Prostate gland (tissue), 2 donors: Measurements from ENCODE around the gene PC. TPM values are rescaled to one million over a fixed set of nuclear protein-coding genes. Genes with fewer than 3 reads are reported as not detected.
"Not testable (repeated sequence)": the region's sequence is repeated elsewhere in the genome, so short reads cannot be mapped to it uniquely, and the experiment has no call there.

ENCODE experiments used
- DNase-seq: peaks from one replicate; pipeline ENCODE4 v3.0.0-alpha.2; 2019; ENCODE audit warnings: low spot score
- H3K27ac ChIP-seq, 2 donors: fragments of 200-600 bp; sonication (generic); 2 replicates each; pipeline ENCODE4 v1.5.1; 2017 to 2019
- H3K27me3 ChIP-seq: fragments of 200-600 bp; sonication (generic); replicated peaks from 2 replicates; pipeline ENCODE4 v1.5.1; 2019; ENCODE audit not compliant: insufficient read depth
- H3K36me3 ChIP-seq, 2 donors: fragments of 200-600 bp; sonication (generic); 1 replicate in 1 of 2; 2 replicates in 1 of 2; pipeline versions ENCODE4 v1.5.1 to v1.8.1; 2017 to 2019
- H3K4me1 ChIP-seq: fragments of 200-600 bp; sonication (generic); replicated peaks from 2 replicates; pipeline ENCODE4 v1.5.1; 2019
- H3K4me3 ChIP-seq, 2 donors: fragments of 200-600 bp; sonication (generic); 2 replicates each; pipeline ENCODE4 v1.5.1; 2017 to 2019
- H3K9me3 ChIP-seq: fragments of 200-600 bp; sonication (generic); 2 replicates; pipeline ENCODE4 v1.5.1; 2017
- POLR2A ChIP-seq: fragments of 450-650 bp; IDR thresholded peaks from one replicate; pipeline ENCODE4 v1.6.1; 2016; ENCODE audit warnings: antibody characterized with exemption, mild to moderate bottlenecking
- POLR2AphosphoS5 ChIP-seq: sonication (generic); formaldehyde crosslinking; IDR thresholded peaks from one replicate; pipeline ENCODE4 v1.6.1; 2017; ENCODE audit warnings: antibody characterized with exemption
- WGBS: methylation state at CpG from one replicate; pipeline ENCODE4 v1.1.5; 2018; 5-methylcytosine and 5-hydroxymethylcytosine counted together
- intact Hi-C: fragments of 100-400 bp; cut with DNase I; formaldehyde crosslinking; loops from one replicate; pipeline ENCODE4 v1.14.2; 2022
- microRNA-seq: library from miRNA; unstranded; fragments of <30 nt; microRNA quantifications from one replicate; pipeline ENCODE4, GENCODE V29; 2016
- small RNA-seq, 2 donors: library from RNA; depleted of rRNA; stranded (forward); fragments of <200 nt; gene quantifications; one replicate each; pipeline ENCODE3, GENCODE V24; 2016
- total RNA-seq, 2 donors: library from RNA; depleted of rRNA; stranded (reverse); fragments of >200 nt; gene quantifications; one replicate each; pipeline ENCODE4 v1.1.0, GENCODE V29; 2016
- TF ChIP-seq, protein P1 (sequence below), 4 experiments: fragments of 200-600 bp in 2 of 4; fragments of 450-650 bp in 2 of 4; sonication (generic) in 2 of 4; IDR thresholded peaks; 1 replicate in 3 of 4; 2 replicates in 1 of 4; pipeline ENCODE4 v1.5.1; 2016 to 2019; ENCODE audit warnings: antibody characterized with exemption in 4 of 4, mild to moderate bottlenecking in 2 of 4, moderate library complexity in 2 of 4

PC gene
- total RNA-seq, 2 donors from 2014 or later: 42.8 to 43.4 TPM

DNA sequence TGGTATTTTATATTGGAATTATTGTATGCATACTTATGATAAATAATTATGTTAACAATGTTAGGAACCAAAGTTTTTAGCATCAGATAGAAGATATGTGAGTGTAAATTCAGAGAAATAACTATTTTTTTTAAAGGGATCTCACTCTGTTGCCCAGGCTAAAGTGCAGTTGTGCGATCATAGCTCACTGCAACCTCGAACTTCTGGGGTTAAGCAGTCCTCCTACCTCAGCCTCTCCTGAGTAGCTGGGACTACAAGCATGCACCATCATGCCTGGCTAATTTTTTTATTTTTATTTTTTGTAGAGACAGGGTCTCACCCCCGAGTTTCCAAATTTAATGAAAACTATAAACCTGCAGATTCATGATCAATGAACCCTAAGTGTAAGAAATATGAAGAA lies 148.6 kb downstream of the PC start:
- no peaks in the 10 kb centered on the region for H3K4me1 ChIP-seq

DNA sequence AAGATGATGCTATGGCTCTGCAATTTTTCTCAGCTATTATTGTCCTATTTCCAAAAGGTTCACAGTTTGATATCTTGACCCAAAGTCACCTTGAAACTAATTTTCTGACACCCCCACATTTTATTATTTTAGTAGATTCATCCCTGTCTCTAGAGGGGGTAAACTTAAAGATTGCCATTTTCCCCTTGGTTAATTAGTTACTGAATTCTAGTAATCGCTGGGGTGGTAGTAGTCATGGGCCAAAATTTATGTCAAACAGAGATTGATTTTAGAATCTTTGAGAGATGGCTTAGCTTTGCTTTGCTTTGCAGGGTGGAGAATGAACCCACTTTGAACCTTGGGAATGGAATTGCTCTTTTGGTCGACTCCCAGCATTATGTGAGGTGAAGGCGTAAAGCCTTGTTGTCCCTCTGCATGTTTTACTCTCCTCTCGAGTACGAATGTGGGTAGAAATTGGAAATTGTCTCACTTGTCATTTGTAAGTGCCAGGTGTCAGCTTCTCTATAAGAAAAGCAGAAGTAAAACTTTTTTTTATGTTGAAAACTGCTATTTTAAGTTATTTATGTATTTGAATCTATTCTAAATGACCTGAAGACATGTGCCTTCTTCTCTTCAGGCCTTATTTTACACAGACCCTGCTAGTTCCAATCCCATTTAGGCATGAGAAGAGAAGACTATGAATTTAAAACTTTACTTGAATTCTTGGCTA lies 157.3 kb downstream of the PC start:
- Histone ChIP-seq H3K4me1 (no peaks in the 10 kb centered on the region), H3K36me3 (no peaks in the 10 kb centered on the region), H3K27ac (peak overlapping the region in 1 of 2 donors; percentile 36), H3K9me3 (no peaks in the 10 kb centered on the region), H3K27me3 (no peaks in the 10 kb centered on the region), H3K4me3 (no peak overlapping the region)
- TF ChIP-seq POLR2A: no peak
- intact Hi-C loops: no loop called here
- WGBS: 91% methylated on average over 5 of the region's 5 CpGs
- DNase-seq: no peak

More for the DNA sequence above, 148.6 kb downstream of the PC start:
- no peak overlapping the region for H3K4me3 ChIP-seq
- intact Hi-C loops: no loop called here
- no peaks in the 10 kb centered on the region for H3K27me3 ChIP-seq
- no peak overlapping the region for H3K27ac ChIP-seq
- no peaks in the 10 kb centered on the region for H3K36me3 ChIP-seq
- 96% methylated on average over 3 of the region's 3 CpGs for WGBS
- TF ChIP-seq POLR2AphosphoS5 (no peak), POLR2A (no peak)
- TF ChIP-seq, protein P1, sequence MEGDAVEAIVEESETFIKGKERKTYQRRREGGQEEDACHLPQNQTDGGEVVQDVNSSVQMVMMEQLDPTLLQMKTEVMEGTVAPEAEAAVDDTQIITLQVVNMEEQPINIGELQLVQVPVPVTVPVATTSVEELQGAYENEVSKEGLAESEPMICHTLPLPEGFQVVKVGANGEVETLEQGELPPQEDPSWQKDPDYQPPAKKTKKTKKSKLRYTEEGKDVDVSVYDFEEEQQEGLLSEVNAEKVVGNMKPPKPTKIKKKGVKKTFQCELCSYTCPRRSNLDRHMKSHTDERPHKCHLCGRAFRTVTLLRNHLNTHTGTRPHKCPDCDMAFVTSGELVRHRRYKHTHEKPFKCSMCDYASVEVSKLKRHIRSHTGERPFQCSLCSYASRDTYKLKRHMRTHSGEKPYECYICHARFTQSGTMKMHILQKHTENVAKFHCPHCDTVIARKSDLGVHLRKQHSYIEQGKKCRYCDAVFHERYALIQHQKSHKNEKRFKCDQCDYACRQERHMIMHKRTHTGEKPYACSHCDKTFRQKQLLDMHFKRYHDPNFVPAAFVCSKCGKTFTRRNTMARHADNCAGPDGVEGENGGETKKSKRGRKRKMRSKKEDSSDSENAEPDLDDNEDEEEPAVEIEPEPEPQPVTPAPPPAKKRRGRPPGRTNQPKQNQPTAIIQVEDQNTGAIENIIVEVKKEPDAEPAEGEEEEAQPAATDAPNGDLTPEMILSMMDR (IDR thresholded peaks at IDR 0.05): no peak
- H3K9me3 ChIP-seq: no peaks in the 10 kb centered on the region
- no peak for DNase-seq

DNA sequence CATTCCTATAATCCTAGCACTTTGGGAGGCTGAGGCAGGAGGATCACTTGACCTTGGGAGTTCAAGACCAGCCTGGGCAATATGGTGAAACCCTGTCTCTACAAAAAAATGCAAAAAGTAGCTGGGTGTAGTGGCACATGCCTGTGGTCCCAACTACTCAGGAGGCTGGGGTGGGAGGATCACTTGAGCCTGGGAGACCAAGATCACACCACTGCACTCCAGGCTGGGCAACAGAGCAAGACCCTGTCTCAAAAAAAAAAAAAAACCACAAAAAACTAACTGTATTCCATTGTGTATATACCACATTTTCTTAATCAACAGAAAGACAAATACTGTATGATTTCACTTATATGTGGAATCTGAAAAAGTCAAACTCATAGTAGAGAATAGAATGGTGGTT lies 158.4 kb downstream of the PC start:
- H3K9me3 ChIP-seq, DNase-seq, H3K36me3 ChIP-seq, intact Hi-C loops, H3K27ac ChIP-seq, H3K4me3 ChIP-seq, H3K4me1 ChIP-seq, H3K27me3 ChIP-seq: not testable (repeated sequence)

Small RNA genes lying within 50 kb of the gene (microRNA-seq; reads per million reads assigned to microRNA genes)
- not detected for gene MIR3163

Small RNA genes lying within 50 kb of the gene (small RNA-seq; reads per million reads assigned to genes)
- gene MIR3163 (0 reads per million in 2 donors), gene RNU7-23P (0 reads per million in 2 donors)

Other genes starting within 250 kb of the PC start
- 100 to 1,000 TPM; 139 to 140 TPM for gene SPTBN2, start 229.2 kb downstream of the PC start, total RNA-seq
- 10 to 100 TPM; 27.1 to 50.0 TPM for gene RCE1, start 114.9 kb downstream of the PC start, total RNA-seq
- gene LRFN4, start 101.3 kb downstream of the PC start, total RNA-seq: 10 to 100 TPM in 1 of 2 donors, 1 to 10 TPM in 1; 6.6 to 17.3 TPM
- not detected for gene C11orf86, start 16.9 kb upstream of the PC start, total RNA-seq
- gene SYT12, start 64.8 kb upstream of the PC start, total RNA-seq: 1 to 10 TPM; 2.1 to 3.4 TPM
- gene RHOD, start 98.5 kb upstream of the PC start, total RNA-seq: 10 to 100 TPM; 26.2 to 69.5 TPM
- gene KDM2A, start 160.9 kb upstream of the PC start, total RNA-seq: 10 to 100 TPM; 50.3 to 97.6 TPM